Epithelial cell of proximal tubule (primary cell): ENCODE data around the gene C1QC. TPM values are rescaled to one million over a fixed set of nuclear protein-coding genes. Genes with fewer than 3 reads are reported as not detected.

Experiments used
- DNase-seq: peaks from one replicate; pipeline ENCODE4 v3.0.0-alpha.2; 2011; ENCODE audit warnings: low read depth
- H3K4me3 ChIP-seq: 2 replicates; pipeline ENCODE4 v1.5.1; 2011; ENCODE audit warnings: low read depth, mild to moderate bottlenecking, low read length
- CTCF ChIP-seq: conservative IDR thresholded peaks from 2 replicates; pipeline ENCODE4 v1.5.1; 2012; ENCODE audit warnings: low read depth, mild to moderate bottlenecking, low read length
- total RNA-seq: library from RNA; depleted of rRNA; stranded (reverse); fragments of >200 nt; gene quantifications from 2 replicates; pipeline ENCODE4 v1.2.3, GENCODE V29; 2015

The C1QC gene
- total RNA-seq, 1 donor from 2014 or later, result not detected

DNA sequence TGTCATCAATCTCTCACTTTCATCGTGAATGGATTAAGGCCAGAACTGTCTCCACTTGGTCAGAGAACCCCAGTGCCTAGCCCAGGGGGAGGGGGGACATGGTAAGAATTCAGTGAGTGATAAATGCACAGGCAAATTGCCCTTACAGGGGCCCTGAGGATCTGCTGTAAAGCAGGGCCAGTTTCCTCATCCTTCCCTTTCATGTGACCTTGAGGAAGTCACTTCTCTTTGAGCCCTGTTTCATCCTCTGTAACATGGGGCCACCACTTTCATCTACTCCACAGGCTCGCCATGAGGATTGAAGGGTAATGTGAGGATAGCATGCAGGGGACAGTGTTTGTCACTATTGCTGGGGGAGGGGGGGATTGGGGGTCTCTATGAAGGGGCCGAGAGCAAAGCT is 35.1 kb upstream of the C1QC start:
- DNase-seq, result no peak

DNA sequence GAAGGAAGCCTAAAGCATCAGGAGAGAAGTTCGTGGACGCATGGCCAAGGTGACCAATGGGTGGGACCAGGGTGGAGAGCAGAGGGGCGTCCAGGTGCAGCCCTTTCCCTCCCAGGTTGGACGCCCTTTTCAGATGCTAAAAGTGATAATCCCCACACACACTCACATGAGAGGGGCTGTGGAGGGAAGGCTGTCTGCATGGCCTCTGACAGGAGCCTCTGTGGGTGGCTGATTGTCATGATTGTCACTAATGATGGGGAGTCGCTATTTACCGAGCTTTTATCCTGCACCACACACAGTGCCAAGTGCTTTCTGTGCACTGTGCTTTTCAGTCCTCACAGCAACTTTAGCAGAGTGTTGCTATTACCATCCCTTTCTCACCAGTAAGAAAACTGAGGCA is 34.1 kb upstream of the C1QC start:
- no peak overlapping the region for H3K4me3 ChIP-seq
- no peak for TF ChIP-seq CTCF
- no peak for DNase-seq

More for the DNA sequence above, 35.1 kb upstream of the C1QC start:
- no peak for TF ChIP-seq CTCF
- no peak overlapping the region for H3K4me3 ChIP-seq

GRCh38 chr1:22611530-22611947 is 31.9 kb upstream of the C1QC start:
- no peak overlapping the region for H3K4me3 ChIP-seq
- no peak for TF ChIP-seq CTCF
- DNase-seq, result peak; percentile 6

GRCh38 chr1:22612671-22613571 is 30.5 kb upstream of the C1QC start:
- DNase-seq, result no peak
- no peak overlapping the region for H3K4me3 ChIP-seq
- TF ChIP-seq CTCF, result no peak

DNA sequence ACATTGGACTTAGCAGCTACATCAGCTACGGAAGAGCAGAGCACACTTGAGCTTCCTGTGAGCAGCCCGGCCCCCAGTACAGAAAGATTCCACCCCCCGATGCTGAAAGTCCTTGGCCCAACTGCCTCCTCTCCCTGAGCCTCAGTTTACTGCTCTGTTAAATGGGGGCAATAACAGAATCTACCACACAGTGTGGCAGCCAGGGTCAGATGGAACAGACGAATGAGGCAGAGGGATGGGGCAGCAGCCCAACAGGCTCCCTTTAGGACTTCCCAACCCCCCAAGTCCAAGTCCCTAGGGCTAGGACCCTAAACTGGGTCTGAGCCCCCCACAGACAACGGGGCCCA is 29.9 kb upstream of the C1QC start:
- no peak overlapping the region for H3K4me3 ChIP-seq
- no peak for TF ChIP-seq CTCF
- no peak for DNase-seq

- no peak for TF ChIP-seq CTCF
- H3K4me3 ChIP-seq, result no peak overlapping the region
- no peak for DNase-seq
Observed at GRCh38 chr1:22613951-22614350, 29.5 kb upstream of the C1QC start.

- H3K4me3 ChIP-seq, result no peak overlapping the region
- DNase-seq, result no peak
- no peak for TF ChIP-seq CTCF
Observed at GRCh38 chr1:22615886-22616285, 27.5 kb upstream of the C1QC start.
